CD4-positive, alpha-beta T cell (primary cell): Measurements from ENCODE around the gene ZNRF3. TPM values are rescaled to one million over a fixed set of nuclear protein-coding genes. Genes with fewer than 3 reads are reported as not detected.

Source experiments
- ATAC-seq: fragments of 200-7000 bp; cut with Tn5 transposase; one replicate; pipeline ENCODE4 v1.10.0; 2022; ENCODE audit warnings: mild to moderate bottlenecking; ENCODE audit not compliant: poor library complexity
- CTCF ChIA-PET: fragments of 350-600 bp; sonication (Branson Sonifier 250); formaldehyde crosslinking; loops from one replicate; lab custom pipeline; 2021; ENCODE audit warnings: antibody characterized with exemption, inconsistent platforms; lab: Charles Lee
- POLR2A ChIA-PET: fragments of 350-600 bp; sonication (Branson Sonifier 250); formaldehyde crosslinking; loops from one replicate; lab custom pipeline; 2021; ENCODE audit warnings: antibody characterized with exemption, inconsistent platforms; lab: Charles Lee
- DNase-seq, 14 experiments: peaks; one replicate each; pipeline ENCODE4 v3.0.0-alpha.2; 2013 to 2020; ENCODE audit warnings: mixed read lengths in 2 of 14
- H3K27ac ChIP-seq, 2 donors: one replicate each; pipeline versions ENCODE4 v1.5.1 to v1.7.0; 2013; ENCODE audit warnings: low read length in 2 of 2, low read depth in 1 of 2, mild to moderate bottlenecking in 1 of 2
- H3K27me3 ChIP-seq, 2 experiments: 1 replicate in 1 of 2; 2 replicates in 1 of 2; pipeline versions ENCODE4 v1.6.1 to v1.7.0; 2013; ENCODE audit warnings: low read length in 2 of 2, control low read depth in 1 of 2, mild to moderate bottlenecking in 1 of 2, moderate library complexity in 1 of 2; ENCODE audit not compliant: insufficient read depth in 2 of 2, control insufficient read depth in 1 of 2
- H3K36me3 ChIP-seq: one replicate; pipeline ENCODE4 v1.6.1; 2013; ENCODE audit warnings: low read length, control low read depth; ENCODE audit not compliant: insufficient read depth
- H3K4me1 ChIP-seq: one replicate; pipeline ENCODE4 v1.6.1; 2013; ENCODE audit warnings: low read length, control low read depth; ENCODE audit not compliant: insufficient read depth
- H3K4me3 ChIP-seq: one replicate; pipeline ENCODE4 v1.5.1; 2013; ENCODE audit warnings: mild to moderate bottlenecking, low read length, moderate library complexity
- H3K9me3 ChIP-seq, 2 experiments: 1 replicate in 1 of 2; 2 replicates in 1 of 2; pipeline versions ENCODE4 v1.6.1 to v1.7.0; 2013; ENCODE audit warnings: low read length in 2 of 2, mild to moderate bottlenecking in 2 of 2, control low read depth in 1 of 2, moderate library complexity in 1 of 2; ENCODE audit not compliant: control insufficient read depth in 1 of 2, insufficient read depth in 1 of 2
- H3K27ac Mint-ChIP-seq: one replicate; pipeline ENCODE4 v1.8.0; 2020; ENCODE audit warnings: mixed read lengths
- H3K27me3 Mint-ChIP-seq: one replicate; pipeline ENCODE4 v1.8.0; 2021; ENCODE audit warnings: mixed read lengths
- H3K36me3 Mint-ChIP-seq: one replicate; pipeline ENCODE4 v1.8.0; 2021; ENCODE audit warnings: low read depth, mixed read lengths
- H3K4me1 Mint-ChIP-seq: one replicate; pipeline ENCODE4 v1.8.0; 2021; ENCODE audit warnings: low read depth, mixed read lengths
- H3K4me3 Mint-ChIP-seq: one replicate; pipeline ENCODE4 v1.8.0; 2020; ENCODE audit warnings: mild to moderate bottlenecking, mixed read lengths
- H3K9me3 Mint-ChIP-seq: one replicate; pipeline ENCODE4 v1.8.0; 2020; ENCODE audit warnings: mixed read lengths
- CTCF ChIP-seq: fragments of 200-600 bp; IDR thresholded peaks from one replicate; pipeline ENCODE4 v1.8.0; 2022; ENCODE audit warnings: antibody characterized with exemption, mild to moderate bottlenecking
- intact Hi-C, 2 experiments: fragments of 100-400 bp; cut with DNase I in 1 of 2; cut with micrococcal nuclease in 1 of 2; formaldehyde crosslinking; loops; one replicate each; pipeline versions ENCODE4 v1.15.1 to v1.9.0; 2023 to 2025; cut with DNase I, micrococcal nuclease
- total RNA-seq, 174 experiments: library from RNA in 2 of 174; stranded (reverse) in 2 of 174; gene quantifications; one replicate each; pipeline ENCODE4 v1.2.3 and lab custom pipeline; 2021 to 2026

ZNRF3 gene
- total RNA-seq, 2 experiments from 2014 or later = 0.38 to 0.61 TPM

GRCh38 chr22:29078036-29078868, 194.9 kb downstream of the ZNRF3 start:
- H3K27ac ChIP-seq = no peak overlapping the region
- no peaks in the 10 kb centered on the region for H3K36me3 ChIP-seq
- ChIA-PET CTCF (no interaction called here), POLR2A (no interaction called here)
- Mint-ChIP-seq H3K9me3 (no peaks in the 10 kb centered on the region), H3K4me1 (peaks cover 11% of the 10 kb centered on the region), H3K36me3 (no peaks in the 10 kb centered on the region), H3K4me3 (no peak overlapping the region), H3K27me3 (peaks cover 62% of the 10 kb centered on the region), H3K27ac (no peak overlapping the region)
- peaks cover 0 to 8% of the 10 kb centered on the region in 2 experiments for H3K9me3 ChIP-seq
- TF ChIP-seq CTCF = no peak
- H3K4me1 ChIP-seq = peaks cover 12% of the 10 kb centered on the region
- H3K27me3 ChIP-seq = peaks cover 28 to 50% of the 10 kb centered on the region in 2 experiments
- intact Hi-C loops = no loop called here
- no peak for DNase-seq
- no peak overlapping the region for H3K4me3 ChIP-seq
- ATAC-seq = no peak

GRCh38 chr22:29078869-29079207, 195.5 kb downstream of the ZNRF3 start:
- no peak for ATAC-seq
- CTCF ChIA-PET = no interaction called here
- peaks cover 59% of the 10 kb centered on the region for H3K27me3 Mint-ChIP-seq

GRCh38 chr22:29079218-29079901, 196.0 kb downstream of the ZNRF3 start:
- intact Hi-C loops = no loop called here

More at GRCh38 chr22:29078869-29079207, 195.5 kb downstream of the ZNRF3 start:
- no peaks in the 10 kb centered on the region for H3K9me3 Mint-ChIP-seq
- intact Hi-C loops = no loop called here
- H3K36me3 Mint-ChIP-seq = no peaks in the 10 kb centered on the region
- no peak overlapping the region for H3K27ac ChIP-seq
- peaks cover 0 to 2% of the 10 kb centered on the region in 2 experiments for H3K9me3 ChIP-seq
- H3K4me3 Mint-ChIP-seq = no peak overlapping the region
- H3K27me3 ChIP-seq = peaks cover 22 to 44% of the 10 kb centered on the region in 2 experiments
- POLR2A ChIA-PET = no interaction called here
- H3K27ac Mint-ChIP-seq = no peak overlapping the region
- H3K4me1 Mint-ChIP-seq = peaks cover 10% of the 10 kb centered on the region
- no peaks in the 10 kb centered on the region for H3K36me3 ChIP-seq
- no peak for DNase-seq
- H3K4me1 ChIP-seq = peaks cover 6% of the 10 kb centered on the region
- no peak for TF ChIP-seq CTCF
- H3K4me3 ChIP-seq = no peak overlapping the region

More at GRCh38 chr22:29079218-29079901, 196.0 kb downstream of the ZNRF3 start:
- H3K4me3 Mint-ChIP-seq = no peak overlapping the region
- H3K36me3 ChIP-seq = no peaks in the 10 kb centered on the region
- H3K36me3 Mint-ChIP-seq = no peaks in the 10 kb centered on the region
- H3K9me3 ChIP-seq = no peaks in the 10 kb centered on the region
- ATAC-seq = no peak
- no peak overlapping the region for H3K4me3 ChIP-seq
- peak in 1 of 14 experiments; percentile 33 for DNase-seq
- no peak overlapping the region for H3K27ac Mint-ChIP-seq
- H3K4me1 Mint-ChIP-seq = peaks cover 5% of the 10 kb centered on the region
- no peaks in the 10 kb centered on the region for H3K9me3 Mint-ChIP-seq
- peaks cover under 1% of the 10 kb centered on the region for H3K4me1 ChIP-seq
- H3K27me3 ChIP-seq = peaks cover 19 to 39% of the 10 kb centered on the region in 2 experiments
- TF ChIP-seq CTCF = no peak
- ChIA-PET CTCF (no interaction called here), POLR2A (no interaction called here)
- no peak overlapping the region for H3K27ac ChIP-seq
- H3K27me3 Mint-ChIP-seq = peaks cover 54% of the 10 kb centered on the region
